Pancreas (tissue), 10 donors: ENCODE results near the gene AKT1S1. TPM values are rescaled to one million over a fixed set of nuclear protein-coding genes. Genes with fewer than 3 reads are reported as not detected.

ENCODE experiments used
- ATAC-seq, 4 donors: fragments of 200-7000 bp; cut with Tn5 transposase; one replicate each; pipeline versions ENCODE4 v1.8.0 to v1.9.1; 2020; ENCODE audit warnings: mild to moderate bottlenecking in 4 of 4, moderate library complexity in 4 of 4
- DNase-seq, 6 donors: peaks; one replicate each; pipeline ENCODE4 v3.0.0-alpha.2; 2020
- FAIRE-seq: peaks from 2 replicates; lab custom pipeline; 2012; peaks lifted over from hg19 to GRCh38; lab: Jason Lieb, UNC
- H3K27ac ChIP-seq, 4 donors: fragments of 200-600 bp; sonication (generic); 1 replicate in 3 of 4; 2 replicates in 1 of 4; pipeline versions ENCODE4 v1.5.0 to v1.8.0; 2020
- H3K27me3 ChIP-seq, 4 donors: fragments of 200-600 bp; one replicate each; pipeline ENCODE4 v1.8.0; 2021
- H3K36me3 ChIP-seq, 3 donors: fragments of 200-600 bp; sonication (generic) in 1 of 3; one replicate each; pipeline versions ENCODE4 v1.5.0 to v1.8.0; 2020 to 2021
- H3K4me1 ChIP-seq, 3 donors: fragments of 200-600 bp; one replicate each; pipeline ENCODE4 v1.8.0; 2021
- H3K4me3 ChIP-seq, 4 donors: fragments of 200-600 bp; sonication (generic) in 2 of 4; one replicate each; pipeline versions ENCODE4 v1.5.0 to v1.8.0; 2020 to 2021
- H3K9me3 ChIP-seq, 4 donors: fragments of 200-600 bp; one replicate each; pipeline ENCODE4 v1.8.0; 2021
- CTCF ChIP-seq, 4 donors: fragments of 200-600 bp; sonication (generic) in 3 of 4; IDR thresholded peaks; one replicate each; pipeline versions ENCODE4 v1.5.0 to v1.8.0; 2021; ENCODE audit warnings: antibody characterized with exemption in 4 of 4
- WGBS, 2 donors: extraction: QIAGEN DNeasy Blood & Tissue Kit; methylation state at CpG; one replicate each; pipeline ENCODE4 v1.1.7; 2013; 5-methylcytosine and 5-hydroxymethylcytosine counted together
- intact Hi-C, 3 donors: fragments of 100-400 bp; cut with DNase I; formaldehyde crosslinking; loops; one replicate each; pipeline versions ENCODE4 v1.11.1 to v1.14.2; 2022
- polyA plus RNA-seq, 2 donors: library from polyadenylated mRNA; stranded (reverse); fragments of 200-250 nt; gene quantifications; one replicate each; pipeline ENCODE4 v1.2.3, GENCODE V29; 2013
- total RNA-seq, 6 donors: library from RNA; stranded (reverse); fragmentation: NEBNext Ultra II Directional in 4 of 6; extraction: Animal tissue kit (Norgen Biotek cat#: 25700) in 4 of 6; gene quantifications; one replicate each; pipeline versions ENCODE4 v1.2.1 to v1.2.4, GENCODE V29; 2021 to 2023
- donor health status: healthy with polysubstance abuse.
- donor health status: DM: no; HTN: no; CAD: no; lungs with moderate emphysema.
- donor health status: DM: no; HTN: no; CAD: no.
- donor health status: control.
- donor health status: control.
- donor health status: Bipolar disorder and iron deficiency.
- donor health status: DM: yes; HTN: yes; CAD: no.
- donor health status: DM: no; HTN: no; CAD: no.
- donor health status: DM: no; HTN: no; CAD: no.
- donor health status: DM: yes; HTN: yes; CAD: no.

Gene AKT1S1
- total and polyA plus RNA-seq, 8 donors: 13.8 to 31.1 (median 18.1) TPM

- intact Hi-C loops: no loop called here
- H3K27ac ChIP-seq: no peak overlapping the region
- no peak overlapping the region for H3K4me3 ChIP-seq
- peaks cover 0 to 7% (median 5%) of the 10 kb centered on the region in 3 donors for H3K4me1 ChIP-seq
- H3K36me3 ChIP-seq: peaks cover 9 to 53% (median 46%) of the 10 kb centered on the region in 3 donors
- no peaks in the 10 kb centered on the region for H3K27me3 ChIP-seq
- no peaks in the 10 kb centered on the region for H3K9me3 ChIP-seq
- WGBS, 2 donors: 87% methylated on average over 10 of the region's 10 CpGs
- FAIRE-seq (no peak), DNase-seq (peak in 2 of 6 donors; percentile 18 to 48), ATAC-seq (no peak)
- no peak for TF ChIP-seq CTCF (IDR thresholded peaks at IDR 0.05)
Measured at GRCh38 chr19:49880162-49880869, 3.2 kb upstream of the AKT1S1 start.

- WGBS, 2 donors: 96 to 97% methylated on average over 12 of the region's 12 CpGs
- no peak for TF ChIP-seq CTCF (IDR thresholded peaks at IDR 0.05)
- DNase-seq (peak in 4 of 6 donors; percentile 22 to 44 (median 32)), FAIRE-seq (no peak), ATAC-seq (no peak)
- peaks cover 0 to 11% (median 8%) of the 10 kb centered on the region in 3 donors for H3K4me1 ChIP-seq
- H3K4me3 ChIP-seq: no peak overlapping the region
- no peaks in the 10 kb centered on the region for H3K27me3 ChIP-seq
- H3K36me3 ChIP-seq: peaks cover 9 to 44% (median 42%) of the 10 kb centered on the region in 3 donors
- intact Hi-C loops: no loop called here
- no peak overlapping the region for H3K27ac ChIP-seq
- no peaks in the 10 kb centered on the region for H3K9me3 ChIP-seq
Measured at GRCh38 chr19:49879243-49879963, 2.2 kb upstream of the AKT1S1 start.

- H3K36me3 ChIP-seq: peaks cover 2 to 37% (median 36%) of the 10 kb centered on the region in 3 donors
- no peaks in the 10 kb centered on the region for H3K9me3 ChIP-seq
- WGBS, 2 donors: 80 to 83% methylated on average over 9 of the region's 9 CpGs
- peak in 4 of 6 donors; percentile 33 to 50 (median 42) for DNase-seq
- no peak for ATAC-seq
- peak overlapping the region in 1 of 4 donors; percentile 62 for H3K4me3 ChIP-seq
- intact Hi-C loops: no loop called here
- H3K4me1 ChIP-seq: peaks cover 0 to 11% (median 8%) of the 10 kb centered on the region in 3 donors
- no peaks in the 10 kb centered on the region for H3K27me3 ChIP-seq
- no peak for FAIRE-seq
- H3K27ac ChIP-seq: no peak overlapping the region
- TF ChIP-seq CTCF (IDR thresholded peaks at IDR 0.05): no peak
Measured at GRCh38 chr19:49878744-49879070, 1.6 kb upstream of the AKT1S1 start.

- FAIRE-seq: no peak
- H3K4me1 ChIP-seq: peaks cover 0 to 11% (median 8%) of the 10 kb centered on the region in 3 donors
- DNase-seq: peak; percentile 95 to 99 (median 97)
- peaks cover 0 to 31% (median 30%) of the 10 kb centered on the region in 3 donors for H3K36me3 ChIP-seq
- H3K4me3 ChIP-seq: peak overlapping the region; percentile 44 to 67 (median 55)
- no peak for TF ChIP-seq CTCF (IDR thresholded peaks at IDR 0.05)
- no peaks in the 10 kb centered on the region for H3K27me3 ChIP-seq
- peak overlapping the region; percentile 90 to 98 (median 96) for H3K27ac ChIP-seq
- ATAC-seq: peak; percentile 62 to 79 (median 72)
- intact Hi-C loops: no loop called here
- H3K9me3 ChIP-seq: no peaks in the 10 kb centered on the region
- WGBS, 2 donors: 9 to 11% methylated on average over 41 of the region's 41 CpGs
Measured at GRCh38 chr19:49877879-49878743, 956 bp upstream of the AKT1S1 start.
